Activated naive CD4-positive, alpha-beta T cell treated with anti-CD3 and anti-CD28 coated beads, Interleukin-2, amount 10 ng/mL, durations not matched to agents 7 days and 5 days (primary cell): ENCODE results near the gene TK2.
A peak's percentile ranks its signal among the peaks of the same experiment; 100 is the strongest.

Experiments used
- CTCF ChIA-PET: fragments of 350-600 bp; sonication (Branson Sonifier 250); formaldehyde crosslinking; loops from one replicate; lab custom pipeline; 2021; ENCODE audit warnings: antibody characterized with exemption; lab: Charles Lee
- DNase-seq: peaks from one replicate; pipeline ENCODE4 v3.0.0-alpha.2; 2020
- H3K27ac Mint-ChIP-seq: one replicate; pipeline ENCODE4 v1.8.0; 2021; ENCODE audit warnings: mild to moderate bottlenecking, moderate library complexity, mixed read lengths
- H3K27me3 Mint-ChIP-seq: one replicate; pipeline ENCODE4 v1.8.0; 2021; ENCODE audit warnings: mild to moderate bottlenecking, mixed read lengths
- H3K36me3 Mint-ChIP-seq: one replicate; pipeline ENCODE4 v1.8.0; 2021; ENCODE audit warnings: mixed read lengths
- H3K4me1 Mint-ChIP-seq: one replicate; pipeline ENCODE4 v1.8.0; 2021; ENCODE audit warnings: mixed read lengths
- H3K4me3 Mint-ChIP-seq: one replicate; pipeline ENCODE4 v1.8.0; 2021; ENCODE audit warnings: mild to moderate bottlenecking, moderate library complexity, mixed read lengths
- H3K9me3 Mint-ChIP-seq: one replicate; pipeline ENCODE4 v1.8.0; 2021; ENCODE audit warnings: mixed read lengths

Gene TK2

DNA sequence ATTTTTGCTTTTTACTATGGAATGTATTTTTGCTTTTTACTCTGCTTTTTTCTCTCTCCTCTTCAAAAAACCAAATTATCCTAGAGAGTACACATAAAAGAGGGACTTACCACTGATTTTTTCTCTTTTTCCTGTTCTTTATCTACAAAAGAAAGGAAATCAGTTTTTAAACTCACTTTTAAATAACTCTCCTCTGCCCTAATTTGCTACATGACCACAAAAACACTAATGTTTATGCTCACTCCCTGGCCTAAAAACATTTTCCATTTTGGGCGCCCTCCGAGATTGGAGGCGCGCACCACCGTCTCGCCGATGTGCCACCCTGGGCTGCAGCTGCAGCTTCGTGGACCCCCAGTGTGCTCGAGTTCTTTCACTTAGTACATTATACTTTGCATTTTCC is 1.1 kb downstream of the TK2 start:
- no peaks in the 10 kb centered on the region for H3K9me3 Mint-ChIP-seq
- peaks cover 52% of the 10 kb centered on the region for H3K4me1 Mint-ChIP-seq
- peaks cover 4% of the 10 kb centered on the region for H3K27me3 Mint-ChIP-seq
- H3K4me3 Mint-ChIP-seq: peak overlapping the region; percentile 65
- H3K27ac Mint-ChIP-seq: peak overlapping the region; percentile 75
- peaks cover 20% of the 10 kb centered on the region for H3K36me3 Mint-ChIP-seq
- CTCF ChIA-PET: interaction anchor here (1.0 to 1.6 kb wide), 4 partner anchors 26 to 71 kb away, joined by 3 to 4 read pairs (median 3); no protein-coding TSS in a partner anchor
- DNase-seq: no peak

- peaks cover 12% of the 10 kb centered on the region for H3K36me3 Mint-ChIP-seq
- H3K9me3 Mint-ChIP-seq: no peaks in the 10 kb centered on the region
- H3K4me3 Mint-ChIP-seq: no peak overlapping the region
- no peak overlapping the region for H3K27ac Mint-ChIP-seq
- H3K27me3 Mint-ChIP-seq: peaks cover 4% of the 10 kb centered on the region
- CTCF ChIA-PET: interaction anchor here (0.8 to 1.6 kb wide), 9 partner anchors 14 to 71 kb away, joined by 3 to 4 read pairs (median 3); no protein-coding TSS in a partner anchor
- peaks cover 45% of the 10 kb centered on the region for H3K4me1 Mint-ChIP-seq
- DNase-seq: no peak
Observed at GRCh38 chr16:66548068-66548467, 1.9 kb downstream of the TK2 start.

DNA sequence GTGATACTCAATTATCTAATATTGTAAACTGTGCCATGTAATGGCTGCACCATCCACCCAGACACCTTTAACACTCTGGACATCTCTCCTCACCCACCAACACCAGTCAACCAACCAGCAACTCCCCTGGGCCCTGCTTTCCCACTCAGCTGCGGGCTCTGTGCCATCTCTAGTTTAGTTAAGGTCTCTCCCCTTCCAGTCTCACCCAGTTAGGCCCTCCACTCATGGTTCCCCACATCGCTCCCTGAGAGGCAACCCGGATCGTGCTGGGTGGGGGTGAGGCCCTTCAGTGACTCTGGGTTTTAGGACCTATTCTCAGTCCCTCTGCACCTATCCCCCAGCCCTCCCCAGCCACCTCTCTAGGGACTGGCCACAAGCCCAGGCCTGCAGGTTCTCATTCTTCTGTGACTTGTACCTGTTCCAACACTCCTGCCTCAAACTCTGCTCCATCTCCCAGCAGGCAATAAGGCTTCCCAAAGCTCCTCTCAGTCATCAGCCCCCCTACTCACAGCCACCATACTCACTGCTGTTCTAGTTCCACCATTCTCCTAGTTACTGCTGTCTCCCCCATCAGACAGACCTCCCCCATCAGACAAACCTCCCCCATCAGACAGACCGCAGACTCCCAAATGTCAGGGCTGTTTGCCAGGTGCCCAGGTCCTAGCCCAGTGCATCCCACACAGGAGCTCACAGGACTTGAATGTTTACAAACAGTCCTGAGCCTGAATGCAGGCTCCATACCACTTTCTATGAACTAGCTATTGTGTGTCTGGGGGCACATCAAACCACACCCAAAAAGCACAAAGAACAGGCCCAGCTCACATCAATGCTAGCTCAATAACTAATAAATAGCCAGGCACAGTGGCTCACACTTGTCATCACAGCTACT is 2.6 kb downstream of the TK2 start:
- Mint-ChIP-seq H3K36me3 (peaks cover 9% of the 10 kb centered on the region), H3K27ac (no peak overlapping the region), H3K27me3 (peaks cover 2% of the 10 kb centered on the region), H3K9me3 (no peaks in the 10 kb centered on the region), H3K4me1 (peaks cover 42% of the 10 kb centered on the region), H3K4me3 (no peak overlapping the region)
- DNase-seq: no peak
- CTCF ChIA-PET: interaction anchor here (0.8 to 1.6 kb wide), 7 partner anchors 14 to 70 kb away, joined by 3 to 4 read pairs (median 3); no protein-coding TSS in a partner anchor

GRCh38 chr16:66544016-66544757 is 5.7 kb downstream of the TK2 start:
- H3K4me3 Mint-ChIP-seq: no peak overlapping the region
- H3K4me1 Mint-ChIP-seq: peaks cover 29% of the 10 kb centered on the region
- H3K36me3 Mint-ChIP-seq: peaks cover 8% of the 10 kb centered on the region
- no peak for DNase-seq
- no peaks in the 10 kb centered on the region for H3K27me3 Mint-ChIP-seq
- no peak overlapping the region for H3K27ac Mint-ChIP-seq
- CTCF ChIA-PET: interaction anchor here (0.6 to 1.2 kb wide), 3 partner anchors 22 to 67 kb away, joined by 3 read pairs; no protein-coding TSS in a partner anchor
- no peaks in the 10 kb centered on the region for H3K9me3 Mint-ChIP-seq

GRCh38 chr16:66543541-66543940 is 6.4 kb downstream of the TK2 start:
- no peaks in the 10 kb centered on the region for H3K27me3 Mint-ChIP-seq
- H3K9me3 Mint-ChIP-seq: no peaks in the 10 kb centered on the region
- CTCF ChIA-PET: interaction anchor here (1.0 to 1.2 kb wide), 3 partner anchors 22 to 63 kb away, joined by 3 read pairs; no protein-coding TSS in a partner anchor
- peaks cover 27% of the 10 kb centered on the region for H3K4me1 Mint-ChIP-seq
- no peak overlapping the region for H3K4me3 Mint-ChIP-seq
- DNase-seq: no peak
- H3K36me3 Mint-ChIP-seq: peaks cover 8% of the 10 kb centered on the region
- H3K27ac Mint-ChIP-seq: peak overlapping the region; percentile 15

GRCh38 chr16:66542396-66542795 is 7.5 kb downstream of the TK2 start:
- CTCF ChIA-PET: interaction anchor here (1.8 kb wide), 1 partner anchor 9 kb away, joined by 8 read pairs; the partner anchor contains the start of gene CKLF
- Mint-ChIP-seq H3K4me1 (peaks cover 19% of the 10 kb centered on the region), H3K27ac (no peak overlapping the region), H3K36me3 (peaks cover 8% of the 10 kb centered on the region), H3K9me3 (no peaks in the 10 kb centered on the region), H3K27me3 (no peaks in the 10 kb centered on the region), H3K4me3 (no peak overlapping the region)
- DNase-seq: no peak

- Mint-ChIP-seq H3K4me1 (peaks cover 16% of the 10 kb centered on the region), H3K9me3 (no peaks in the 10 kb centered on the region), H3K27ac (no peak overlapping the region), H3K27me3 (no peaks in the 10 kb centered on the region), H3K4me3 (no peak overlapping the region), H3K36me3 (peaks cover 5% of the 10 kb centered on the region)
- DNase-seq: no peak
- CTCF ChIA-PET: interaction anchor here (1.8 kb wide), 1 partner anchor 10 kb away, joined by 8 read pairs; the partner anchor contains the start of gene CKLF
Observed at GRCh38 chr16:66541388-66542355, 8.2 kb downstream of the TK2 start.

DNA sequence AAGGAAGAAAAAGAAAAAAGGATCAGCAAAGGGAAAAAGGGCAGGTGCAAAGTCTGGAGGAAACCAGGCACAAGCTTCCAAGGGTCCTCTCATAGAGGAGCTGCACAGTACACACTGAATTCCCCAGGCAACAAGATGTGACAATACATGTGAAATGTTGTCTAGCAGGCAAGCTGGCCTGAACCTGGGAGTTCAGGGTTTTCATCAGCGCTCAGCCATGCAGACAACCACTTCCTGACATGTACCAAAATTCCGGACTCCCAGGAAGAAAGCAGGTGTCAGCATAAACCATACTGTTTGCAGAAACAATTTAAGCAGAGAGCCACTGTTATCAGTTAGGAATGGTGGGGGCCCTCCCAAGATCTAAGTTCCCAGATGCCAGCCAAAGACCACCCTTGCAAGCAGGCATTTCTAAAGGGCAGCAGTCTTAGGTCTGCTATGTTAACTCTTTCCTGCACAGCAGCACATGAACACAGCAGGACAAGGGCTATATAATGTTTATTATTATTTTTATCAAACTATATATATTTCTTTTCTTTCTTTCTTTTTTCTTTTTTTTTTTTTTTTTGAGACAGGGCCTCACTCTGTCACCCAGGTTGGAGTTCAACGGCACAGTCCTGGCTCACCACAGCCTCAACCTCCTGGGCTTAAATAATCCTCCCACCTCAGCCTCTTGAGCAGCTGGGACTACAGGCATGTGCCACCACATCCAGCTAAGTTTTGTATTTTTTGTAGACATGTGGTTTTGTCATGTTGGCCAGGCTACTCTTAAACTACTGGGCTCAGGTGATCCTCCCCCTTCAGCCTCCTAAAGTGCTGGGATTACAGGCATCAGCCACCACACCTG is 10.1 kb downstream of the TK2 start:
- no peak for DNase-seq
- peaks cover 4% of the 10 kb centered on the region for H3K36me3 Mint-ChIP-seq
- H3K9me3 Mint-ChIP-seq: no peaks in the 10 kb centered on the region
- H3K27me3 Mint-ChIP-seq: no peaks in the 10 kb centered on the region
- H3K4me1 Mint-ChIP-seq: peaks cover 16% of the 10 kb centered on the region
- CTCF ChIA-PET: no interaction called here
- H3K4me3 Mint-ChIP-seq: no peak overlapping the region
- H3K27ac Mint-ChIP-seq: no peak overlapping the region

DNA sequence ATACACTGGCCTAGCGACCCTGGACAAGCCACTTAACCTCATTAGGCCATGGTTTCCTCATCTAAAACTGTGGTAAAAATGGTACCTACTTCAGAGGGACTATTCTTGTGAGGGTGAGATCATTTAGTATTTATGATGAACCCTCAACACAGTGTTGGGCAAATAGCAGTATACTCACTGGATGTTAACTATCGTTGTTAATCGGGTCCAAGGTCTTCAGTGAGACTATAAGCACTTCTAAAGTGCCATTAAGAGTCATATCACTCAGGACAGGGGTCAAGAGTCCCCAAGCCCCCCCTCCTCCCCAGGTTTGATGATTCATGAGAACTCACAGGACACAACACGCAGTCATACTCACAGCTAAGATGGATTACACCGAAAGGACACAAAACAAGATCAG is 11.0 kb downstream of the TK2 start:
- DNase-seq: no peak
- peaks cover 5% of the 10 kb centered on the region for H3K27me3 Mint-ChIP-seq
- no peak overlapping the region for H3K4me3 Mint-ChIP-seq
- H3K36me3 Mint-ChIP-seq: peaks cover 4% of the 10 kb centered on the region
- no peak overlapping the region for H3K27ac Mint-ChIP-seq
- peaks cover 16% of the 10 kb centered on the region for H3K4me1 Mint-ChIP-seq
- CTCF ChIA-PET: interaction anchor here (0.6 kb wide), 1 partner anchor 13 kb away, joined by 3 read pairs; the partner anchor contains the start of gene CKLF
- H3K9me3 Mint-ChIP-seq: no peaks in the 10 kb centered on the region

DNA sequence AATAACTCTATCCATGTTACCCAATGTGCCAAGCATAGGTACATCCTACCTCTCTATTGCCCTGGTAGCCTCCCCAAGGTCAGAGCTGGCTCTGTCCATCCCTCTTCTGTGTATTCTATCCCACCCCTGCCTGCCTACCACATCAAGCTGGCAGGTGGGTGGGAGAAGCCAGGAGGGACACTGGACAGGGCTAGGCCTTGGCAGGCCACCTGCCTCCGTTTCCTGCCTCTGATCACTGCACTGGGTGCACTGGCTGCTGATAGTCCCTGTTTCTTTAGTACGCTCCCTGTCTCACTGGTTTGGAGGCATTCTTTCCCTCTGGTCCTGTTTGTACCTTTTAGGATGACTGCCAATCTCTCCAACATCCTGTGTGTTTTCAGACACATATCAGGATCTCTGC is 12.7 kb downstream of the TK2 start:
- H3K4me3 Mint-ChIP-seq: no peak overlapping the region
- peaks cover 16% of the 10 kb centered on the region for H3K4me1 Mint-ChIP-seq
- CTCF ChIA-PET: no interaction called here
- no peak overlapping the region for H3K27ac Mint-ChIP-seq
- no peaks in the 10 kb centered on the region for H3K9me3 Mint-ChIP-seq
- peaks cover 5% of the 10 kb centered on the region for H3K27me3 Mint-ChIP-seq
- DNase-seq: no peak
- H3K36me3 Mint-ChIP-seq: peaks cover 4% of the 10 kb centered on the region

GRCh38 chr16:66536525-66536924 is 13.4 kb downstream of the TK2 start:
- peaks cover 4% of the 10 kb centered on the region for H3K36me3 Mint-ChIP-seq
- H3K4me1 Mint-ChIP-seq: peaks cover 16% of the 10 kb centered on the region
- H3K4me3 Mint-ChIP-seq: no peak overlapping the region
- H3K27me3 Mint-ChIP-seq: peaks cover 5% of the 10 kb centered on the region
- CTCF ChIA-PET: interaction anchor here (1.0 kb wide), 1 partner anchor 9 kb away, joined by 3 read pairs; no protein-coding TSS in a partner anchor
- H3K27ac Mint-ChIP-seq: no peak overlapping the region
- H3K9me3 Mint-ChIP-seq: no peaks in the 10 kb centered on the region
- DNase-seq: no peak

- Mint-ChIP-seq H3K4me1 (peaks cover 8% of the 10 kb centered on the region), H3K9me3 (no peaks in the 10 kb centered on the region), H3K27me3 (peaks cover 5% of the 10 kb centered on the region), H3K27ac (no peak overlapping the region), H3K4me3 (no peak overlapping the region), H3K36me3 (peaks cover 7% of the 10 kb centered on the region)
- CTCF ChIA-PET: no interaction called here
- DNase-seq: no peak
Observed at GRCh38 chr16:66534376-66534799, 15.5 kb downstream of the TK2 start.
